HG02981 (cell line): ENCODE results near the gene RDX.

ENCODE experiments used
- ATAC-seq: cut with Tn5 transposase; IDR thresholded peaks from one replicate; pipeline ENCODE4 v1.9.1; 2021; ENCODE audit warnings: mild to moderate bottlenecking, moderate library complexity; ENCODE audit not compliant: unreplicated experiment

Gene RDX

GRCh38 chr11:110133160-110133559 is 163.3 kb downstream of the RDX start:
- ATAC-seq: no peak

DNA sequence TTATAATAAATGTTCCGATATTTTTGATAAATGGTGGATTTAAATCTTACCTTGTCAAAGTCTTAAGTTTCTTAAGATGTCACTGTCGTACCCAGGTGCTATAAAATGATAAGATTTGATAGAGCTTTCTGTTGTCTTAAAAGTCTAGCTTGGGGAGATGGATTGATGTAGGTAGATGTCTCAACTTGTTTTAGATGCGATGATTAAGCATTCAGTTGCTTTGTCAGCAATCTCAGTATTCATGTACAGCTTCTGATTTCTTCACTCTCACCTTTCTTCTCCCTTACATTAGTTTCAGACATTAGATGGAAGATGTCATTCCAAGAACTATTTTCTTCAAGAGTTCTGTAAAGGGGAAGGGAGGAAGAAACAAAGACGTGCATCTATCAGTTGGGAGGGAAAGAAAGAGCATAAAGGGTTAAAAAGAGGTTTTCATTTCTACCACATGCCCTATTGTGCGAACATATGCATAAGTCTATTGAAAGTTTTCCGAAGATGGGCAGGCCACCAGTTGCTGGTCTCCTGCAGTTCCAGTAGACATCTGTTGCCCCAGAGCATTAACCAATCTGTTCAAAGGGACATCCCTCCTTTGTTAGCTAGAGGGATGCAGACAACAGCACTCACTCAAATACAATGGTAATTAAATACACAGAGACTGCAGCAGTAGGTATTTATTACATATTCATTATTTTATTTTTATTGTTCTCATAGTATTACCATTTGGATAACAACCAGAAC is 164.9 kb downstream of the RDX start:
- ATAC-seq: no peak

DNA sequence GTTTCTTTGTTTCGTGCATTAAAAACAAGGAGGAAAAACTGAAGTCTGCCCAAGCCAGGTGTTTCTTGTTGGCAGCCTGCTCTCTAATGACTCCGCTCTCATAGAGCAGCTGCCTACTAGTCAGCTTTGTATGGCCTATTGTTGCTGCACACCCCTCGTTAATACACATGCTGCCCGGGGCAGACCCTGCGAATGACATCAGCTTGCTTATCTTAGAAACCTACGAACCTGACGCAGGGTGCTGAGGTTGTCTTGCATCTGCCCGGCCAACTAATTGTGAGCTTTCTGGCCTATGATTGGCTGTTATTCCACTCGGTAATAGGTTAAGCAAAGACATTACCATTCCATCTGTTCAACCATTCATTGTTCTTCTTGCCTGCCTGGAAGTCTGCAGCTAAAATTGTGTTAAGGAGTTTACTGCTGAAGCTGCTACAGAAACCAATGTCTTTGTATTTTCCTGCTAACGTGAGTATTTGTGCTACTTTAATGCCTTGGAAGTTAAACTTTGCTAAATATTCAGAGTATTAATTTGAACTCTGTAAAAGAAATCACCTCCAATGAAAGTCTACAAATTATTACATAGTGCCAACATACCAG is 165.7 kb downstream of the RDX start:
- ATAC-seq: no peak

DNA sequence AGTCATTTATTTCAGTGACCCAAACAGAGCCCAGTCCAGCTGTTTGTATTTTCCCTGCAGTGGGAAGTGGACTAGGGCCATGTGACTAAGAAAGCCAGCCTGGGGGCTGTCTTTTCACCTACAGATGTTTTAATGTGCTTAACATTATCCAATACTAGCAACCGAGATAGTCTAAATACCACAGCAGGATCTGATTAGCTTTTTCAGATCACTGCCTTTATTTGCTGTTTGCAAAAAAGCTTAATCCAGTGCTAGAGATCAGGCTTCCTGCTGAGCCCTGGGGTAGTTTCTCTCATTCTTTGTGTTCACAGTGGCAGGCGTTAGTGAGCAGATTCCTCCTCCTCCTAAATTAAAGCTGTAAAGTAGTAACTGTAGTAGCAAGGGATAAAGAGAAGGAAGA is 168.3 kb downstream of the RDX start:
- no peak for ATAC-seq

- ATAC-seq: no peak
Observed at GRCh38 chr11:110126936-110127335, 169.5 kb downstream of the RDX start.

DNA sequence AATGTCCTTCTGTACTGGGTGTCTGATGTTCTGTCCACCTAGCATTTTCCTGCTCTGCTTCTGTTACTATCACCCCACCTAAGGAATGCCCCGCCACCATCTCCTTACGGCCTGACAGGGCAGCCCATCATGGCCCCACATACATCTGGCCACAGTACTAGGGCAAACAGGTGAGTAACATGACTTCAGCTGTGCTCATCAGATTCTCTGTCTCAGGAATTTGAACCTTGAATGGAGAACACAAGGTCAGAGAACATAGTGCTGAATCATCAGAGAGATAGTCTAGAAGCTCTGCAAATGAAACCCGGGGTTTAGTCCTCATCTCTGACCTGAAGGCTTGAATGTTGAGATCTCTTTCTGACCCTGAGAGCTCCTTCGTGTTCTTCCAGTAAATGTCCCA is 170.8 kb downstream of the RDX start:
- no peak for ATAC-seq
